Trophoblast cell (in vitro differentiated cells and primary cell): ENCODE measurements around the gene HDAC9.

ENCODE experiments used
- DNase-seq, 2 donors: peaks; one replicate each; pipeline ENCODE4 v3.0.0-alpha.2; 2016
- H2AFZ ChIP-seq: 2 replicates; pipeline ENCODE4 v1.6.1; 2013; ENCODE audit warnings: low read length, moderate library complexity, mild to moderate bottlenecking; ENCODE audit not compliant: insufficient read depth, poor library complexity
- H2AK5ac ChIP-seq: 2 replicates; pipeline ENCODE4 v1.6.1; 2013; ENCODE audit warnings: mild to moderate bottlenecking, low read length
- H2BK120ac ChIP-seq: 2 replicates; pipeline ENCODE4 v1.6.1; 2013; ENCODE audit warnings: low read length, mild to moderate bottlenecking, moderate library complexity; ENCODE audit not compliant: insufficient read depth, poor library complexity
- H2BK12ac ChIP-seq: 2 replicates; pipeline ENCODE4 v1.6.1; 2013; ENCODE audit warnings: mild to moderate bottlenecking, low read length, moderate library complexity
- H2BK5ac ChIP-seq: 2 replicates; pipeline ENCODE4 v1.6.1; 2013; ENCODE audit warnings: low read length, low read depth, moderate library complexity, mild to moderate bottlenecking; ENCODE audit not compliant: poor library complexity
- H3K14ac ChIP-seq: 2 replicates; pipeline ENCODE4 v1.6.1; 2013; ENCODE audit warnings: mild to moderate bottlenecking, low read length
- H3K18ac ChIP-seq: 2 replicates; pipeline ENCODE4 v1.6.1; 2013; ENCODE audit warnings: mild to moderate bottlenecking, low read length
- H3K23ac ChIP-seq: 2 replicates; pipeline ENCODE4 v1.6.1; 2013; ENCODE audit warnings: low read length
- H3K27ac ChIP-seq: 2 replicates; pipeline ENCODE4 v1.5.1; 2013; ENCODE audit warnings: low read depth, mild to moderate bottlenecking, inconsistent platforms, low read length, moderate library complexity
- H3K27me3 ChIP-seq: 2 replicates; pipeline ENCODE4 v1.6.1; 2013; ENCODE audit warnings: inconsistent platforms, mild to moderate bottlenecking, low read length, moderate library complexity; ENCODE audit not compliant: insufficient read depth
- H3K36me3 ChIP-seq, 2 experiments: 1 replicate in 1 of 2; 2 replicates in 1 of 2; pipeline ENCODE4 v1.6.1; 2013; ENCODE audit warnings: low read length in 2 of 2, mild to moderate bottlenecking in 2 of 2, moderate library complexity in 1 of 2; ENCODE audit not compliant: insufficient read depth in 2 of 2, control insufficient read depth in 1 of 2
- H3K4ac ChIP-seq: 2 replicates; pipeline ENCODE4 v1.6.1; 2013; ENCODE audit warnings: low read depth, mild to moderate bottlenecking, low read length, moderate library complexity
- H3K4me1 ChIP-seq, 2 experiments: 1 replicate in 1 of 2; 2 replicates in 1 of 2; pipeline ENCODE4 v1.6.1; 2013; ENCODE audit warnings: low read length in 2 of 2, mild to moderate bottlenecking in 2 of 2, moderate library complexity in 1 of 2; ENCODE audit not compliant: insufficient read depth in 2 of 2, control insufficient read depth in 1 of 2
- H3K4me2 ChIP-seq: 2 replicates; pipeline ENCODE4 v1.6.1; 2013; ENCODE audit warnings: inconsistent platforms, mild to moderate bottlenecking, low read length, moderate library complexity
- H3K4me3 ChIP-seq: 2 replicates; pipeline ENCODE4 v1.5.1; 2013; ENCODE audit warnings: mild to moderate bottlenecking, low read depth, low read length, inconsistent platforms
- H3K79me1 ChIP-seq: one replicate; pipeline ENCODE4 v1.6.1; 2013; ENCODE audit warnings: low read length
- H3K79me2 ChIP-seq: 2 replicates; pipeline ENCODE4 v1.6.1; 2013; ENCODE audit warnings: low read length, mild to moderate bottlenecking; ENCODE audit not compliant: control insufficient read depth, insufficient read depth, poor library complexity
- H3K9ac ChIP-seq: 2 replicates; pipeline ENCODE4 v1.6.1; 2013; ENCODE audit warnings: mild to moderate bottlenecking, low read length
- H3K9me3 ChIP-seq: 2 replicates; pipeline ENCODE4 v1.6.1; 2013; ENCODE audit warnings: low read depth, mild to moderate bottlenecking, control low read depth, inconsistent platforms, low read length; ENCODE audit not compliant: insufficient read depth
- H4K12ac ChIP-seq: 2 replicates; pipeline ENCODE4 v1.6.1; 2013; ENCODE audit warnings: low read depth, mild to moderate bottlenecking, low read length, moderate library complexity
- H4K8ac ChIP-seq: 2 replicates; pipeline ENCODE4 v1.6.1; 2013; ENCODE audit warnings: low read depth, mild to moderate bottlenecking, low read length, moderate library complexity
- H4K91ac ChIP-seq: one replicate; pipeline ENCODE4 v1.6.1; 2013; ENCODE audit warnings: low read depth, mild to moderate bottlenecking, low read length, moderate library complexity
- WGBS: extraction: QIAGEN DNeasy Blood & Tissue Kit; methylation state at CpG from one replicate; pipeline ENCODE4 v1.1.7; 2013; ENCODE audit warnings: missing lambda C conversion rate; ENCODE audit not compliant: insufficient read length, insufficient coverage; ENCODE audit errors: extremely low coverage; 5-methylcytosine and 5-hydroxymethylcytosine counted together

The HDAC9 gene

GRCh38 chr7:18941207-18941606, 445.7 kb downstream of the HDAC9 start:
- Histone ChIP-seq H3K9me3 (no peaks in the 10 kb centered on the region), H2BK120ac (no peak overlapping the region), H3K4me3 (no peak overlapping the region), H4K8ac (no peak overlapping the region), H2AK5ac (no peak overlapping the region), H2BK12ac (no peak overlapping the region), H3K9ac (no peak overlapping the region), H4K91ac (no peak overlapping the region), H2BK5ac (no peak overlapping the region), H3K27ac (no peak overlapping the region), H4K12ac (no peak overlapping the region), H3K4ac (no peak overlapping the region), H3K4me2 (no peak overlapping the region), H3K4me1 (no peaks in the 10 kb centered on the region), H3K36me3 (no peaks in the 10 kb centered on the region), H3K18ac (no peak overlapping the region), H3K23ac (no peak overlapping the region), H2AFZ (no peak overlapping the region), H3K14ac (no peak overlapping the region), H3K27me3 (no peaks in the 10 kb centered on the region), H3K79me2 (no peaks in the 10 kb centered on the region), H3K79me1 (no peaks in the 10 kb centered on the region)
- WGBS, result no CpG with 5 or more reads among the region's 2 CpGs
- DNase-seq, result no peak

DNA sequence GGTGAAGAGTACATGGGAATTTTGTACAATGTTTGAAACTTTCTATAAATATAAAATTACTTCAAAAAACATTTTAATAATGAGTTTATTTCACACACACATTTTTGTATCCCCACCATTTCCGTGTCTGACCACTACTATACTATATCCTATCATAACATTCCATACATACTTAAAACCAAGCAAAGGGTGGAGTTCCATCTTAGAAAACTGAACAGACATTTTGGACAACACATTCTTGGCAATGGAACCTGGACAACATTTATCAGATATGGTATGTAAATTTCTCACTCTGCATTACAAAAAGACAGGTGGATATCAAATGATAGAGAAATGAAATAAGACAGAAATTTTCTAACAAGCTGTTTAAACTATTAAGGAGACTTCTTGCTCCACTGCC, 453.0 kb downstream of the HDAC9 start:
- Histone ChIP-seq H3K79me1 (no peaks in the 10 kb centered on the region), H2BK5ac (no peak overlapping the region), H3K79me2 (no peaks in the 10 kb centered on the region), H3K4me1 (no peaks in the 10 kb centered on the region), H3K18ac (no peak overlapping the region), H4K8ac (no peak overlapping the region), H3K9ac (no peak overlapping the region), H2BK120ac (no peak overlapping the region), H2BK12ac (no peak overlapping the region), H3K9me3 (no peaks in the 10 kb centered on the region), H4K12ac (no peak overlapping the region), H2AK5ac (no peak overlapping the region), H3K4me3 (no peak overlapping the region), H3K27ac (no peak overlapping the region), H3K23ac (no peak overlapping the region), H3K4ac (no peak overlapping the region), H3K14ac (no peak overlapping the region), H2AFZ (no peak overlapping the region), H3K27me3 (no peaks in the 10 kb centered on the region), H4K91ac (no peak overlapping the region), H3K4me2 (no peak overlapping the region), H3K36me3 (no peaks in the 10 kb centered on the region)
- no peak for DNase-seq
- WGBS, result no CpG with 5 or more reads among the region's 1 CpG

GRCh38 chr7:18952846-18953245, 457.3 kb downstream of the HDAC9 start:
- no CpG with 5 or more reads among the region's 4 CpGs for WGBS
- Histone ChIP-seq H3K4me3 (no peak overlapping the region), H4K91ac (no peak overlapping the region), H2AK5ac (no peak overlapping the region), H3K27ac (no peak overlapping the region), H3K4me2 (no peak overlapping the region), H3K23ac (no peak overlapping the region), H3K36me3 (no peaks in the 10 kb centered on the region), H2BK120ac (no peak overlapping the region), H4K8ac (no peak overlapping the region), H4K12ac (no peak overlapping the region), H3K79me1 (no peaks in the 10 kb centered on the region), H2BK12ac (no peak overlapping the region), H3K79me2 (no peaks in the 10 kb centered on the region), H3K4me1 (no peaks in the 10 kb centered on the region), H3K4ac (no peak overlapping the region), H2BK5ac (no peak overlapping the region), H3K9me3 (no peaks in the 10 kb centered on the region), H3K14ac (no peak overlapping the region), H2AFZ (no peak overlapping the region), H3K9ac (no peak overlapping the region), H3K18ac (no peak overlapping the region), H3K27me3 (no peaks in the 10 kb centered on the region)
- DNase-seq, result no peak

GRCh38 chr7:18958627-18959026, 463.1 kb downstream of the HDAC9 start:
- H3K27ac ChIP-seq, result no peak overlapping the region
- H3K14ac ChIP-seq, result no peak overlapping the region
- no peaks in the 10 kb centered on the region for H3K36me3 ChIP-seq
- no peak overlapping the region for H2BK5ac ChIP-seq
- no peak overlapping the region for H3K4me3 ChIP-seq
- H2AK5ac ChIP-seq, result no peak overlapping the region
- no peak overlapping the region for H3K23ac ChIP-seq
- no peaks in the 10 kb centered on the region for H3K79me1 ChIP-seq
- no peak overlapping the region for H3K4ac ChIP-seq
- no peak overlapping the region for H4K8ac ChIP-seq
- H3K18ac ChIP-seq, result no peak overlapping the region
- no peak overlapping the region for H3K9ac ChIP-seq
- DNase-seq, result no peak
- no peak overlapping the region for H3K4me2 ChIP-seq
- H3K4me1 ChIP-seq, result no peaks in the 10 kb centered on the region
- no peak overlapping the region for H4K91ac ChIP-seq
- WGBS, result no CpG with 5 or more reads among the region's 4 CpGs
- no peak overlapping the region for H2BK120ac ChIP-seq
- no peak overlapping the region for H2BK12ac ChIP-seq
- H4K12ac ChIP-seq, result no peak overlapping the region
- H3K9me3 ChIP-seq, result no peaks in the 10 kb centered on the region
- H2AFZ ChIP-seq, result no peak overlapping the region
- H3K79me2 ChIP-seq, result no peaks in the 10 kb centered on the region
- H3K27me3 ChIP-seq, result no peaks in the 10 kb centered on the region
